T-helper 1 cell treated with Interleukin-12 subunit alpha and Interleukin-12 subunit beta and Interleukin-4 antibody, amounts not matched to agents 30 ng/mL and 1 ng/mL, for 36 hours (primary cell): ENCODE data around the gene COMMD7. TPM values are rescaled to one million over a fixed set of nuclear protein-coding genes. Genes with fewer than 3 reads are reported as not detected.

ENCODE experiments used
- intact Hi-C: fragments of 100-400 bp; cut with micrococcal nuclease; formaldehyde crosslinking; loops from one replicate; pipeline ENCODE4 v1.15.1; 2024
- total RNA-seq: library from RNA; stranded (reverse); gene quantifications from 2 replicates; pipeline ENCODE4 v1.2.3, GENCODE V29; 2022

Gene COMMD7
- total RNA-seq, 1 donor from 2014 or later, result 67.9 TPM

DNA sequence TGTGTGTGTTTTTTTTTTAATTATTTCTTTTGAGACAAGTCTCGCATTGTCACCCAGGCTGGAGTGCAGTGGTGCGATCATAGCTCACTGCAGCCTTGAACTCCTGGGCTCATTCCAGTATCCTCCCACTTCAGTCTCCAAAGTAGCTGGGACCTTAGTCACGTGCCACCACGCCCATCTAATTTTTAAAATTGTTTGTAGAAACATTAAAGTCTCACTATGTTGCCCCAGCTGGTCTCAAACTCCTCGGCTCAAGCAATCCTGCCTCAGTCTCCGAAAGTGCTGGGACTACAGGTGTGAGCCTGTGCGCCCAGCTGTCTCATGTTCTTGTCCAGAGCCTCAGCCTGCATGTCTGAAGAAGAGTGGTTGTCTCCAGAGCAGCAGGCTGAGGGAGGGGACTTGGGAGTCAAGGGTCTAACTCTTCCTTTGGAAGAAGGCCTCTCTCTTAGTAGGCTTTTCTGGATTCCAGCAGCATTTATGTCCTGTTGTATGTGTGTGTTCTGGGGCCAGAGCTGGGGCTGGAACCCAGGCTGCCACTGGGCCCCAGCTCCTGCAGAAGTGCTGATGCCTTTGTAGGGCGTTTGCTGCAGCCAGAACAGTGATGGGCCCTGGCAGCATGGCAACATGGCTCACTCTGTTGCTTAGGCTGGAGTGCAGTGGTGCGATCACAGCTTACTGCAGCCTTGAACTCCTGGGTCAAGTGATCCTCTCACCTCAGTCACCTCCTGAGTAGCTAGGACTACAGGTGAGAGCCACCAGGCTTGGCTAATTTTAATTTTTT lies 24.3 kb upstream of the COMMD7 start:
- intact Hi-C loops, result loop anchor here (10.0 kb wide), 1 partner anchor 813 kb away; the partner anchor contains the start of gene PDRG1

GRCh38 chr20:32765230-32765875 lies 22.1 kb upstream of the COMMD7 start:
- intact Hi-C loops, result loop anchor here (10.0 kb wide), 1 partner anchor 811 kb away; the partner anchor contains the start of gene PDRG1

DNA sequence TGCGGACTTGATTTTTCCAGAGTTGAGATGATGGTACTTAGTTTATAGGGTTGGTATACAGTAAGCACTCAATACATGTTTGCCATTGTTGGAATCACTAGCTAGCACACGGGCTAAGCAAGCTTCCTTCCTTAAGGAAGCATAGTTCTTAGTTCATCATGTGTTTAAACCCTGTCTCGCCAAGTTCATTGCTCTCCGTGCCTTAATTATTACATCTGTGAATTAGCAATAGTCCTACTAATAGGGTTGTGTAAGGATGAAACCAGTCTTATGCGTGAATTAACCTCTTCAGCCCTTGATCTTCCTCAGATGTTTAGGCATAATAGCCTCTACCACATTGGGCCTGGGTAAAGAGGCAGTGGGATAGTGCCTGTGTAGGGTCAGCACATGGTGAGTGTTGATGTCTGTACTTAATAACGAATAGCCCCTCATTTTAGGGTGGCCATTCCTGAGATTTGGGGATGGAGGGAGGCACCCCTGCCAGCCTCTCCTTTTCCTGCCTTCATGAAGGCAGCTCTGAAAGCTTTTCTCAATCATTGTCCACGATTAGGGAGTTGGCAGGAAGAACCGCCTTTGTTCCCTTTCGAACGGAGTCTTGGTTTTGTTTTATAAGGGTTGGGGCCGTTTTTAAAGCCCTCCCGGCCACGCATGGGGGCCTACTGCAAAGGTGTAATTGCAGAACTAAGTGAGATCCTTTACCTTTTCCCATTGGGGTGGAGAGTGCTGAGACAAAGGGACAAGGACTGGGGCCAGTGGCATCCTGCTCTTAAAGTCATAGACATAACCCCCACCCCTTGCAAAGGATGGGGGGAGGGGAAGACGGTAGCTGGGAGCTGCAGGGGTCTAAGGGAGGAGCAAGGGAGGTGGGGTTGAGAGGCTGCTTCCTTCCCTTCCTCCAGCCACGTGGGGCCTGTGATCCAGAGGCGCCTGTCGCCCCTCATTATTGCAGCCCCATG lies 21.0 kb upstream of the COMMD7 start:
- intact Hi-C loops, result loop anchor here (10.0 kb wide), 1 partner anchor 809 kb away; the partner anchor contains the start of gene PDRG1

- intact Hi-C loops, result loop anchor here (10.0 kb wide), 1 partner anchor 809 kb away; the partner anchor contains the start of gene PDRG1
Observed at GRCh38 chr20:32763202-32764004, 20.1 kb upstream of the COMMD7 start.

GRCh38 chr20:32762754-32763201 lies 19.5 kb upstream of the COMMD7 start:
- intact Hi-C loops, result loop anchor here (1.0 to 10.0 kb wide), 2 partner anchors 19 to 808 kb away; partner anchors contain the start of genes COMMD7 and PDRG1

DNA sequence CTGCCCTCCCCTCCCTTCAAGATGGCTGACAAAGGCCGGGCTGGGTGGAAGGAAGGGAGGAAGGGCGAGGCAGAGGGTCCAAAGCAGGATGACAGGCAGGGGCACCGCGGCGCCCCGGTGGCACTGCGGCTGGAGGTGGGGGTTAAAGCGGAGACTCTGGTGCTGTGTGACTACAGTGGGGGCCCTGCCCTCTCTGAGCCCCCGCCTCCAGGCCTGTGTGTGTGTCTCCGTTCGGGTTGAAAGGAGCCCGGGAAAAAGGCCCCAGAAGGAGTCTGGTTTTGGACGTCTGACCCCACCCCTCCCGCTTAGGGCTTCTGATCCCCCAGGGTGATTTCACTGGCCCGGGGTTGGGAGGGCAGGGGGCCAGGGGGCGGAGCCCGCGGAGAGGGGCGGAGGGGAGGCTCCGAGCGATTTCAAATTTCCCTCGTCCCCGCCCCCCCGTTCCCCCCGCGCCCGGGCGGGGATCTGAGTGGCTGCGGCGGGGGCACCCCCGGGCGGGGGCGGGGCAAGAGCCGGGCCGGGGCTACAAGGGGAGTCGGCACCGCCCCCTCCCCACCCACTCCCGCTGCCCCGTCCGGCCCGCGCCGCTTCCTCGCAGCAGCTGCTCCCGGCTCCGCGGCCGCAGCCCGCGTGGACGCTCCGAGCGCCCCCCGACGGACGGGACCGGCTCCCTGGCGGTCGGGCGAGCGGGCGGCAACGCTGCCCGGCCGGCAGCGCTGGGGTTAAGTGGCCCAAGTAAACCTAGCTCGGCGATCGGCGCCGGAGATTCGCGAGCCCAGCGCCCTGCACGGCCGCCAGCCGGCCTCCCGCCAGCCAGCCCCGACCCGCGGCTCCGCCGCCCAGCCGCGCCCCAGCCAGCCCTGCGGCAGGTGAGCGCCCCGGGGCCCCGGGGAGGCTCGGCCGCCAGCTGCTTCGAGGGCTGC lies 18.8 kb upstream of the COMMD7 start, which contains the start of gene DNMT3B:
Gene DNMT3B, plus strand, starts transcription at position 555 of the 923 bp plus-strand sequence. CDS start 17,939 bp downstream, outside the sequence.
- intact Hi-C loops, result loop anchor here (1.0 to 10.0 kb wide), 2 partner anchors 19 to 807 kb away; partner anchors contain the start of genes COMMD7 and PDRG1

DNA sequence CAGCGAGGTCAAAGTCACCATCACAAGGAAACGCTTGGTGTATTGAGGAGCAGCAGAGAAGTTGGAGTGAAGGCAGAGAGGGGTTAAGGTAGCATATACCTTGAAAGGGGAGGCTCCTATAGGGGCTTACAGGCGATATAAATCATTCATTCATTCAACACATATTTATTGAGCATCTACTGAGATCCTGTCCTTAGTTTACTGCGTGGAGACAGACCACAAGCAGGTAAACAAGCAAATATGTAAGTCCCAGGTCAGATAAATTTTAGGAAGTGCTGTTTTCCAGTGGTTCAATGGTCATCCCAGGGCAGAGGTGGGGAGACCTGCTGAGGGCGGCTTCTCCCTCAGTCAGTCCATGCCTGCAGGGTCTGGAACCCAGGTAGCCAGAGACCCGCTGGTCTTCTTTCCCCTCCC lies 18.2 kb upstream of the COMMD7 start:
- intact Hi-C loops, result loop anchor here (10.0 kb wide), 1 partner anchor 807 kb away; the partner anchor contains the start of gene PDRG1

GRCh38 chr20:32756156-32756555 lies 12.9 kb upstream of the COMMD7 start:
- intact Hi-C loops, result no loop called here

DNA sequence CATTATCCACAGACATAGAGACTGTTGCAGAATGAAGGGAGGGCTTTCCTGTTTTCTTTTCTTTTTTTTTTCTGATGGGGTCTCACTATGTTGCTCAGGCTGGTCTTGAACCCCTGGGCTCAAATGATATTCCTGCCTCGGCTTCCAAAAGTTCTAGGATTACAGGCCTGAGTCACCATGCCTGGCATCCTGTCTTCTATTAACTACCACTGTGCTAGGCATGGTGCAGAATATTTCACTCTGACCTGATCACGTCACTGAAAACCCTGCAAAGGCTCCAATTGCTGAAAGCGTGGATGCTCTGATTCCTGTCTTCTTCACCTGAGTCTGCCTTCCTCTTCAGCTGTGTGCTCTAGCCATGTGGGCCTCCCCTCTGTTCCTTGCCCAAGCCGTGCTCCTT lies 10.5 kb upstream of the COMMD7 start:
- intact Hi-C loops, result no loop called here

GRCh38 chr20:32752458-32753250 lies 9.4 kb upstream of the COMMD7 start:
- intact Hi-C loops, result no loop called here

DNA sequence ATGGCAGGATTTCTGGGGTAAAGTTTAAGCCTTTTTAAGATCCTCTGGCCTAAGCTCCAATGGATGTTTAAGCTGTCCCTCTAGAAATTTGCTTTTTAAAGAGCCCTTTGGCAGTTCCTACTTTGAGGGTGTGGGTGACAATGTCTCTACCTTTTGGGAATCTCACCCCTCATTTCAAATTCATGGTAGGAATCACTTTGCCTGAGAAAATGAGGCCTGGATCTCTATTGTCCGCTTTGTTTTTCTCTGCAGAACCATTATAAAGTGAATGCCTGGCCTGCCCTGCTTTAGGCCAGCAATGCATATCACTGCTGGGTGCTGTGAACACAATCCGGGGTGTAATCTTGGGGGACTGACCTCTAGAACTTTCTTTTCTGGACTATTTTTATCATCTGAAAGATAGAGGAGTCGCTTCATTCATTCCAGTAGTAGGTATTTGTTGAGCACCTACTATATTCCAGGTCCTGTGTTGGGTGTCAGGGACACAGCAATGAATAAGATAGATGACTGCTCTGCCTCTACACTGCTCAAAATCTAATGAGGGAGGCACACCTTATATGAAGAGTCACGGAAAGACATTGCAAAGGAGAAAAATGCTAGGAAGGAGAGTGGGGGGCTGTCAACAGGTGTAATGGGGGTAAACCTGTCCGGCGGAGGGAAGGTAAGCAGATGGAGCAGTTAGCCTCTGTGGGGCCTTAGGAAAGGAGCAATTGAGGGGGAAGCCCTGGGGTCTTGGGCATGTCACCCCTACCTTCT lies 8.6 kb upstream of the COMMD7 start:
- intact Hi-C loops, result no loop called here

GRCh38 chr20:32751293-32751692 lies 8.0 kb upstream of the COMMD7 start:
- intact Hi-C loops, result no loop called here

GRCh38 chr20:32749914-32750637 lies 6.8 kb upstream of the COMMD7 start:
- intact Hi-C loops, result loop anchor here (10.0 kb wide), 3 partner anchors 475 to 805 kb away; partner anchors contain the start of genes KIF3B, PLAGL2 and POFUT1

DNA sequence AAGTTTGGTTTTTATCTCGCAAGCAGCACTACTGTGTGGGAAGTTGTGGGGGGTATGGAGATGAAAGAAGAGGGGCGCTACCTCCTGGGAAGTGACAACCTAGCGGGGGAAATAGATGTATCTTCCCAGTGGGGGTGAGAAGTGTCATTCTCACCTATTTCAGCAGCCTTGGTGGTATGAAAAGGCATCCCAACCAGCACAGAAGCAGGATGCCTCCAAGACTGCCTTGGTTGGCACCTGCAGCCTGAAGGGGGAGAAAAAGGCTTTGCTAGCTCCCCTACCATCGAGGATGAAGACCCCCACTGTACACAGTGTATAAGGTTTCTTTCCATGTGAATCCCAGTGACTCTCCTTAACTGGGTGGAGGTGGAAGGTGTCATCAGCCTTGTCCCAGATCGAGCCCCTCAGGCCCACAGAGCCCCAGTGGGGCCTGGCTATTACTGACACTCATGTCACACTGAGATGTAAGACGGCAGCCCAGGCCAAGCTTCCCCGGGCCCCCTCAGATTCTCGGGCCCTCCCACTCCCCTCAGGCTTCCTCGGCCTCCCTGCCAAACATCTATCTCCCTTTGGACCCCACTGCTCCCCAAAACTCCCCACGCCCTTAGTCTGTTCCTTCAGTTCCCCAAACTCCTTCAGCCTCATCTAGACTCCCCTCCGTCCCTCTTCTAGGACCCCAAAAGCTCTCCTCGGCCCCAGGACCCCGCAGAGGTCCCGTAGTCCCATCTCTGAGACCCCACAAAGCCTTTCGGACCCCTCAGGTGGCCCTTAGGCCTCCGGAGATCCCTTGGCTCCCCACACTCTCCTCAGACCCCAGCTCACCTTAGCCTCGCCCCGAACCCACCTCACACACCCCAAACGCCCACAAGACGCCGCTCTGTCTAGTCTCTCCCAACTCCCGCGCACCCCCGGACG lies 688 bp downstream of the COMMD7 start:
- intact Hi-C loops, result loop anchor here (1.0 to 10.0 kb wide), 11 partner anchors 20 to 812 kb away; partner anchors contain the start of genes ASXL1, DNMT3B, KIF3B and MAPRE1

DNA sequence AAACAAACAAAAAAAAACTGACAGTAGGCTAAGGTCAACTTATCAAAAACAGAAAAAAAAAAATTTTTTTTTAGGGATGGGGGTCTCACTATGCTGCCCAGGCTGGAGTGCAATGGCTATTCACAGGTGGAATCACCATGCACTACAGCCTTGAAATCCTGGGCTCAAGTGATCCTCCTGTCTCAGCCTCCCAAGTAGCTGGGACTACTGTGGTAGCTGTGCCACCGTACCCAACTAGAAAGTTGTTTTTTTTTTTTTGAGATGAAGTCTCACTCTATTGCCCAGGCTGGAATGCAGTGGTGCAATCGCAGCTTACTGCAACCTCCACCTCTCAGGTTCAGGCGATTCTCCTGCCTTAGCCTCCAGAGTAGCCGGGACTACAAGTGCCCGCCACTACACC lies 2.1 kb downstream of the COMMD7 start:
- intact Hi-C loops, result loop anchor here (5.0 to 10.0 kb wide), 5 partner anchors 159 to 814 kb away; partner anchors contain the start of genes KIF3B, PLAGL2 and POFUT1
